GM19468 (cell line): ENCODE data around the gene SDHAF3.
"Not testable (repeated sequence)": the region's sequence is repeated elsewhere in the genome, so short reads cannot be mapped to it uniquely, and the experiment has no call there.

Source experiments
- ATAC-seq: cut with Tn5 transposase; IDR thresholded peaks from one replicate; pipeline ENCODE4 v1.9.1; 2021; ENCODE audit warnings: mild to moderate bottlenecking, moderate library complexity, moderate number of reproducible peaks; ENCODE audit not compliant: unreplicated experiment; ENCODE audit errors: extremely low read depth

SDHAF3 gene

GRCh38 chr7:97120713-97121457, 3.4 kb downstream of the SDHAF3 start:
- no peak for ATAC-seq

GRCh38 chr7:97123115-97123514, 5.6 kb downstream of the SDHAF3 start:
- ATAC-seq = not testable (repeated sequence)

- ATAC-seq = no peak
Measured at GRCh38 chr7:97126483-97127171, 9.1 kb downstream of the SDHAF3 start.

- no peak for ATAC-seq
Measured at GRCh38 chr7:97128736-97129135, 11.2 kb downstream of the SDHAF3 start.

- no peak for ATAC-seq
Measured at GRCh38 chr7:97130417-97131139, 13.1 kb downstream of the SDHAF3 start.

GRCh38 chr7:97133159-97133558, 15.7 kb downstream of the SDHAF3 start:
- ATAC-seq = no peak

- ATAC-seq = no peak
Measured at GRCh38 chr7:97138830-97139229, 21.3 kb downstream of the SDHAF3 start.

- ATAC-seq = no peak
Measured at GRCh38 chr7:97145068-97145467, 27.6 kb downstream of the SDHAF3 start.

- ATAC-seq = no peak
Measured at GRCh38 chr7:97149843-97150242, 32.3 kb downstream of the SDHAF3 start.

- ATAC-seq = no peak
Measured at GRCh38 chr7:97155897-97156418, 38.5 kb downstream of the SDHAF3 start.

- not testable (repeated sequence) for ATAC-seq
Measured at GRCh38 chr7:97159984-97160383, 42.5 kb downstream of the SDHAF3 start.

GRCh38 chr7:97161609-97162008, 44.1 kb downstream of the SDHAF3 start:
- not testable (repeated sequence) for ATAC-seq

GRCh38 chr7:97166308-97166707, 48.8 kb downstream of the SDHAF3 start:
- no peak for ATAC-seq

GRCh38 chr7:97167176-97167575, 49.7 kb downstream of the SDHAF3 start:
- ATAC-seq = no peak

- no peak for ATAC-seq
Measured at GRCh38 chr7:97167749-97168148, 50.3 kb downstream of the SDHAF3 start.

GRCh38 chr7:97174303-97174702, 56.8 kb downstream of the SDHAF3 start:
- ATAC-seq = no peak

- peak; percentile 50 for ATAC-seq
Measured at GRCh38 chr7:97179454-97180104, 62.1 kb downstream of the SDHAF3 start.

- no peak for ATAC-seq
Measured at GRCh38 chr7:97187067-97187466, 69.6 kb downstream of the SDHAF3 start.

- not testable (repeated sequence) for ATAC-seq
Measured at GRCh38 chr7:97196174-97196573, 78.7 kb downstream of the SDHAF3 start.

- no peak for ATAC-seq
Measured at GRCh38 chr7:97198596-97198995, 81.1 kb downstream of the SDHAF3 start.
